LNCaP clone FGC (cell line): ENCODE data around the gene RALBP1.

Source experiments
- DNase-seq: peaks from one replicate; pipeline ENCODE4 v3.0.0-alpha.2; 2011; ENCODE audit warnings: low read depth
- H3K4me3 ChIP-seq: 2 replicates; pipeline ENCODE4 v1.5.1; 2011; ENCODE audit warnings: mild to moderate bottlenecking, low read depth, low read length, control low read depth
- TF ChIP-seq, protein P1 (sequence below): IDR thresholded peaks from 2 replicates; pipeline ENCODE4 v1.5.1; 2012; ENCODE audit warnings: mild to moderate bottlenecking; ENCODE audit not compliant: control insufficient read depth, insufficient read depth; ENCODE audit errors: extremely low read depth

The RALBP1 gene

DNA sequence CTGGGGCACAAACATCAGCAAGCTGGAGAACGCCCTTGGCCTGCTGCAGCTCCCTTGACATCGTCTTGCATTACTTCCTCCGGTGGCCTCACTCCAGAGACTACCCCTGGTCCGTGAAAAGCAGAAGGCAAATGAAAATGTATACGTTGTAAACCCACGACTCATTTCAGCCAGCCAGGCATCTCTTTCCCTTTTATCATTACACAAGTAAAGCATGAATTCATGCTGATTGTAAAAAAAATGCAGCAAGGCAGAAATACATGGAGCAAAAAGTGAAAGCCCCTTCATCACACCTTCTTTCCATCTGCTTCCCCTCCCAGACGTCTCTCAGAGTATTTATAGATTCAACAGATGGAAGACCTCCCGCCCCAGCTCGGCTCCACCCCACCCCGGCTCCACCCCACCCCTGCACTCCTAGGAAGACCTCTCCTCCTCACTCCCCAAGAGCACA lies 41.6 kb upstream of the RALBP1 start:
- TF ChIP-seq, protein P1, sequence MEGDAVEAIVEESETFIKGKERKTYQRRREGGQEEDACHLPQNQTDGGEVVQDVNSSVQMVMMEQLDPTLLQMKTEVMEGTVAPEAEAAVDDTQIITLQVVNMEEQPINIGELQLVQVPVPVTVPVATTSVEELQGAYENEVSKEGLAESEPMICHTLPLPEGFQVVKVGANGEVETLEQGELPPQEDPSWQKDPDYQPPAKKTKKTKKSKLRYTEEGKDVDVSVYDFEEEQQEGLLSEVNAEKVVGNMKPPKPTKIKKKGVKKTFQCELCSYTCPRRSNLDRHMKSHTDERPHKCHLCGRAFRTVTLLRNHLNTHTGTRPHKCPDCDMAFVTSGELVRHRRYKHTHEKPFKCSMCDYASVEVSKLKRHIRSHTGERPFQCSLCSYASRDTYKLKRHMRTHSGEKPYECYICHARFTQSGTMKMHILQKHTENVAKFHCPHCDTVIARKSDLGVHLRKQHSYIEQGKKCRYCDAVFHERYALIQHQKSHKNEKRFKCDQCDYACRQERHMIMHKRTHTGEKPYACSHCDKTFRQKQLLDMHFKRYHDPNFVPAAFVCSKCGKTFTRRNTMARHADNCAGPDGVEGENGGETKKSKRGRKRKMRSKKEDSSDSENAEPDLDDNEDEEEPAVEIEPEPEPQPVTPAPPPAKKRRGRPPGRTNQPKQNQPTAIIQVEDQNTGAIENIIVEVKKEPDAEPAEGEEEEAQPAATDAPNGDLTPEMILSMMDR = no peak
- no peak overlapping the region for H3K4me3 ChIP-seq

DNA sequence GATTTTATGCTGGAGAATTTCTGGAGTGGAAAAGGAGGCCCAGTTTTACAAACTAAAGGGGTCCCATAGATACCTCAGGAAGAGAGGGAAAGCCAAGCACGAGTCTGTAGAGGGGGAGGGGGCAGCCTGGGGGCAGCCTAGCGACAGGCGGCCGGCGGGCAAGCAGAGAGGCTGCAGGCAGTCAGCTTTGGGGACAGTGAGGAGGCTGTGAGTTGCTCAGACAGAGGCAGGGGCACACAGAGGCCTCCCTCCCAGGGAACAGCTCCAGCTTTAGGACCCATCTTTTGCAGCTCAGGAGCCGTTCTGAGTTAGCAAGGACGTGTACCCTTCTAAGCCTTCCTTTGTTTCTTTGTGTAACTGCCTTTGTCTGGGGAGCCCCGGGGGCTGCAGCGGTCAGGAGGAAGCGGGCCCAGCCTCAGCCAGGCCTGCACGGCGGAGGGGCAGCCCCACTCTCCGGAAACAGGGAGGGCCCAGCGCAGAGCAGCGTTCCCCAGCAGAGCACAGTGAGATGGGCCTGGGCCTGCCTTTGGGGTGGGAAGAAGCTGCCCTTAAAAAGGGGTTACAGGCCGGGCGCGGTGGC lies 41.1 kb upstream of the RALBP1 start:
- DNase-seq = no peak
- TF ChIP-seq, protein P1 = no peak
- H3K4me3 ChIP-seq = no peak overlapping the region

More for the DNA sequence above, 41.6 kb upstream of the RALBP1 start:
- DNase-seq = no peak

DNA sequence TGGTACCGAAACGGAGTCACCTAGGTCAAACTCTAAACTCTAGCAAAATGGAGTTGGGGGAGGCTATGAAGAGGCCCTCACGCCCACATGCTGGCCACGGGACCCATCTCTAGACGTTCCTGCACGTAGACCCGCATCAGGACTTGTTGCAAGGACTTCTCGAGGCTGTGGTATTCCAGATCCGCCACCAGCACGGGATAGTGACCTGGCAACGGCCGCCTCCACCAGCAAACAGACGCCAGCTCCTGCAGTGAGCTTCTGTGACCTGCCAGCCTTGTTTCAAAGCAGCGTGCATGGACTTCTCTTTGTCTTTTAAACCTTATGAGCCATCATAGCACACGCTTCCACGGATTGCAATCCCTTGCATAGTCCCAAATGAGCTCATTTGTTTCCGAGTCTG lies 40.3 kb upstream of the RALBP1 start:
- TF ChIP-seq, protein P1 = no peak
- no peak for DNase-seq
- no peak overlapping the region for H3K4me3 ChIP-seq

DNA sequence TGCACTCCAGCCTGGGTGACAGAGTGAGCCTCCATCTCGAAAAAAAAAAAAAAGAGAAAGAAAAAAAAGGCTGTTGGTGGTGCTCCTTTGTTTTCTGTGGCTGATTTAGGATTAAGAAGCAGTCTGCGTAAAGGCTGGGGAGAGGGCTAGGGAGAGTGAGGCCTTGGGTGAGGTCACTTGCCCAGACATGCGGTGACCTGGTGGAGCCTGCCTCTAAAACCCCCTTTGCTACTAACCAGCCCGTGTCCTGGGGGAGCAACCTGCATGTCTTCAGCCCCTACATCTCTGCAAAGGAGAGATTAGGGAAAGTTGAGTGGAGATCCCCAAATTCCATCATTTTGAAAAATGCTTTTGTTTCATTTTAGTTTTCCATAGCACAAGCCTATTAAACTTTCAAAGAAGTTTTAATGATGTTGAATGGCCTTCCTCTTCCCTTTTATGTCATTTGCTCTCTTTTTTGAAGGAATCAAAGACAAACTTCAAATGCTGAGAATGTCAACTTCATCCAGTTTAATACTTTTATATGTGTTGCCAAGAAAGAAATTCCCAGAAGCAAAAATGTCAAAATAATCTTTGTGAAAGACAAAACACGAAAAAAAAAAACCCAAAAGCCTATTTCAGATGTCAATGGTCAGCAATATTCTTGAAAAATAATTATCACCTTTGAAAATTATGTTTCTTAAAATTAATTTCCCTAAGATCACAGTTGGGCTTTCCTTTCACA lies 38.9 kb upstream of the RALBP1 start:
- TF ChIP-seq, protein P1 = no peak
- H3K4me3 ChIP-seq = no peak overlapping the region
- no peak for DNase-seq

- H3K4me3 ChIP-seq = no peak overlapping the region
- TF ChIP-seq, protein P1 = no peak
- DNase-seq = no peak
Observed at GRCh38 chr18:9437021-9437437, 38.3 kb upstream of the RALBP1 start.

DNA sequence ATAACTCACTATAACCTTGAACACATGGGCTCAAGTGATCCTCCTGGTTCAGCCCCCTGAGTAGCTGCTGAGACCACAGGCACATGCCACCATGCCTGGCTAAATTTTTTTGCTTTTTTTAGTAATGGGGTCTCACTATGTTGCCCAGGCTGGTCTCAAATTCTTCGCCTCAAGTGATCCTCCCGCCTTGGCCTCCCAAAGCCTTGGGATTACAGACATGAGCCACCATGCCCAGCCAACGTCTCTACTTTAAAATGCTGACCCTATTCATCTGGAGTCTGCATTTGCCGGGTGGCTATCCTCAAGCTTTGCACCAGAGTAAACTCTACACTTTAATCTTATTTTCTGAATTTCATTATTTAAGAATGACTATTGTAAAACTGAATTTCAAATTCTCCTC lies 37.6 kb upstream of the RALBP1 start:
- no peak for DNase-seq
- TF ChIP-seq, protein P1 = no peak

More for the DNA sequence above, 37.6 kb upstream of the RALBP1 start:
- H3K4me3 ChIP-seq = no peak overlapping the region
